A204.1 (cell line): Measurements from ENCODE around the gene MIPOL1.
"Not testable (repeated sequence)": the region's sequence is repeated elsewhere in the genome, so short reads cannot be mapped to it uniquely, and the experiment has no call there.

Experiments used
- FAIRE-seq: peaks from 2 replicates; lab custom pipeline; 2012; peaks lifted over from hg19 to GRCh38; lab: Jason Lieb, UNC

Gene MIPOL1, protein sequence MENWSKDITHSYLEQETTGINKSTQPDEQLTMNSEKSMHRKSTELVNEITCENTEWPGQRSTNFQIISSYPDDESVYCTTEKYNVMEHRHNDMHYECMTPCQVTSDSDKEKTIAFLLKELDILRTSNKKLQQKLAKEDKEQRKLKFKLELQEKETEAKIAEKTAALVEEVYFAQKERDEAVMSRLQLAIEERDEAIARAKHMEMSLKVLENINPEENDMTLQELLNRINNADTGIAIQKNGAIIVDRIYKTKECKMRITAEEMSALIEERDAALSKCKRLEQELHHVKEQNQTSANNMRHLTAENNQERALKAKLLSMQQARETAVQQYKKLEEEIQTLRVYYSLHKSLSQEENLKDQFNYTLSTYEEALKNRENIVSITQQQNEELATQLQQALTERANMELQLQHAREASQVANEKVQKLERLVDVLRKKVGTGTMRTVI

GRCh38 chr14:37197421-37198272 is at the start of gene MIPOL1:
Gene MIPOL1 (plus strand): TSS chr14:37197937. CDS start chr14:37247889, 49,952 bp downstream.
- no peak for FAIRE-seq

- FAIRE-seq: peak; percentile 94
Observed at GRCh38 chr14:37150414-37150813, 47.3 kb upstream of the MIPOL1 start.

GRCh38 chr14:37153005-37153404 is 44.7 kb upstream of the MIPOL1 start:
- no peak for FAIRE-seq

GRCh38 chr14:37153483-37153882 is 44.3 kb upstream of the MIPOL1 start:
- no peak for FAIRE-seq

GRCh38 chr14:37157987-37158386 is 39.8 kb upstream of the MIPOL1 start:
- no peak for FAIRE-seq

- not testable (repeated sequence) for FAIRE-seq
Observed at GRCh38 chr14:37162307-37162706, 35.4 kb upstream of the MIPOL1 start.

- no peak for FAIRE-seq
Observed at GRCh38 chr14:37165794-37166193, 31.9 kb upstream of the MIPOL1 start.

GRCh38 chr14:37167151-37168047 is 30.3 kb upstream of the MIPOL1 start:
- no peak for FAIRE-seq

- FAIRE-seq: no peak
Observed at GRCh38 chr14:37168721-37169120, 29.0 kb upstream of the MIPOL1 start.

GRCh38 chr14:37170237-37170636 is 27.5 kb upstream of the MIPOL1 start:
- no peak for FAIRE-seq

DNA sequence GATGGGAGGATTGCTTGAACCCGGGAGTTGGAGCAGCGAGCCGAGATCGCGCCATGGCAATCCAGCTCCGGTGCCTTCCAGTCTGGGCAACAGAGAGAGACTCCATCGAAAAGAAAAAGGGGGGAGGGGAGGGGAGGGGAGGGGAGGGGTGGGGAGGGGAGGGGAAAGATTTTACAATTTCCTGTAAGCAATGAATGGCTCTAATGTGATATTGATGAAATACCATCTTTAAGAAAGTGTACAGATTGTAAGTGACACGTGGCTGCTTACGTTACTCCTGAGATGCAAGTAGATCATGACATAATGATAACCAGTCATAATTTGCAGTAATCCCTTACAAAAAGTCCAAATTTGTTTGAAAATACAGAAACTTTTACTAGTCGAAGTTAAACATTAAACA is 26.7 kb upstream of the MIPOL1 start:
- no peak for FAIRE-seq

DNA sequence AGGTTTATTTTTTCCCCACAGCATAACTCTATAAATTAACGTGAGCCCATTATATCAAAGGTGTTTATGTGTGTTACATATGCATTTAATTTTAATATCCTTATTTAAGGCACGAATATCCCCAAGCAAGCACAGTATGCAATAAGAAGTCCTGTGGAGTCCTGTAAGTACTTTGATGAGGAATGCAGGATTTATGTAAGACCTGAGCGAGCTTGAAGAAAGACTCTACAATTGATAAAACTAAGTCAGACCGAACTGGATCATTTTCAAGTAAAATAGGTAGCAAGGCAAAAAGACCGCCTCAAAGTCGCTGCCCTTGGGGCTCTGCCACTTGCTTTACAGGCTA is 26.1 kb upstream of the MIPOL1 start:
- FAIRE-seq: no peak

- FAIRE-seq: no peak
Observed at GRCh38 chr14:37172024-37172869, 25.5 kb upstream of the MIPOL1 start, which contains the start of gene SLC25A21. Gene SLC25A21 (minus strand): TSS chr14:37172606.

DNA sequence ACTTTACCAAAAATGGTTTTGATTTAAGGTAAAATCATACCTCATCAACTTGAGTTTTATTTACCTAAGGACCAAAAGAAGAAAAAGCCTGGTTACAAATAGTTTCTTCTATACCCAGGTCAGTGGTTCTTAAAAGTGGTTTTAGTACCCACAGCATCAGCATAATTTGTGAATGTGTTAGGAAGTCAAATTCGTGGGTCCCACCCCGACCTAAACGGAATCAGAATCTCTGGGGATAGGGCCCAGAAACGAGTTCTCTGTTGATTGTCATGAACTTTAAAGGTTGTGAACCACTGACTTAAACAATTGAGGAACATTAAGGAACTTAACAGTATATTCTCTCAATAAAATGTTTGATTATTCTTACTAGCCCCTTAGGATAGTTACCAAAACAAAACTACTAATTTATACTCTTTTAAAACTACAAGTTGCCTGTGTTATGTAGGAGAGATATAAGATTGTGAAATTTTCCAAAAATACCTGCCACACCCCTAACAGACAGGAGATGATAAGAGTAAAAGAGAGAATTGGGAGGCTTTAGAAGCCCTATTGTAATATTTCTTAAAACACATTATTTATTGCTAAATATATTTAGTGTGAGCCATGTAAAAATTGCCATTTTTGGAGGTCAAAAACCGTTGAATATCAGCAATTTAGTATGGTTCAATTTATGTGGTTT is 24.7 kb upstream of the MIPOL1 start:
- no peak for FAIRE-seq

DNA sequence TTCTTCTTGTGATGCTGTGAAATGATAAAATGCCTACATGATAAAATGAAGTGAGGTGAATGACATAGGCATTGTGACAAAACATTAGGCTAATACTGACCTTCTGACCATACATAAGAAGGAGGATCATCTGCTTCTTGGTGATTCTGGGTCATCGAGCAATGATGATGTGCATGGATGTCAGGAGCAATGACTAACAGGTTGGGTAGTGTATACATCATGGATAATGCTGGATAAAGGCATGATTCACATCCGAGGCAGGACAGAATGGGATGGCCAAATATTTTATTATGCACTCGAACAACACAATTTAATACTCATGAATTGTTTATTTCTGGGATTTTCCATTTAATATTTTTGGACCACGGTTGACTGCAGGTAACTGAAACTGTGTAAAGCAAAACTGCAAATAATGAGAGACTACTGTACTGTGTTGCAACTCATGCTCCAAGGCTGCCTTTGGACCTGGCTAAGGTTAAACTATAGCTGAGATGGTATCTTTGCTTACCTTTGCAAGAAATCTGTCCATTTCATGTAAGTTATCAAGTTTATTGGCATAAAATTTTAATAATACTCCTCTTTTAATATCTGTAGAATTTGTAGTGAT is 17.7 kb upstream of the MIPOL1 start:
- no peak for FAIRE-seq

GRCh38 chr14:37180886-37181285 is 16.9 kb upstream of the MIPOL1 start:
- not testable (repeated sequence) for FAIRE-seq

DNA sequence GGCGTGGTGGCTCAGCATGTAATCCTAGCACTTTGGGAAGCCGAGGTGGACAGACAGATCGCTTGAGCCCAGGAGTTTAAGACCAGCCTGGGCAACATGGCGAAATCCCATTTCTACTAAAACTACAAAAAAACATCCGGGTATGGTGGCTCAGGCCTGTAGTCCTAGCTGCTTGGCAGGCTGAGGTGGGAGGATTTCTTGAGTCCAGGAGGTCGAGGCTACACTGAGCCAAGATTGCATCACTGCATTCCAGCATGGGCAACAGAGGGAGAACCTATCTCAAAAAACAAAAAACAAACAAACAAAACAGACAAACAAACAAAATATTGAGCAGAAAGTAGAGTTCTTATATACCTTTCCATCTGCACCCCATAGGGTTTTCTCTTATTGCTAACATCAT is 16.3 kb upstream of the MIPOL1 start:
- FAIRE-seq: no peak

- not testable (repeated sequence) for FAIRE-seq
Observed at GRCh38 chr14:37184520-37184919, 13.2 kb upstream of the MIPOL1 start.

GRCh38 chr14:37185670-37186069 is 12.1 kb upstream of the MIPOL1 start:
- no peak for FAIRE-seq

GRCh38 chr14:37186865-37187264 is 10.9 kb upstream of the MIPOL1 start:
- no peak for FAIRE-seq
